H7 (cell line): ENCODE data around the gene RHOD. TPM values are rescaled to one million over a fixed set of nuclear protein-coding genes. Genes with fewer than 3 reads are reported as not detected.
A peak's percentile ranks its signal among the peaks of the same experiment; 100 is the strongest.

ENCODE experiments used
- DNase-seq: peaks from one replicate; pipeline ENCODE4 v3.0.0; 2012
- H3K27me3 ChIP-seq: 2 replicates; pipeline ENCODE4 v1.6.0; 2011; ENCODE audit warnings: mild to moderate bottlenecking, low read length; ENCODE audit not compliant: control insufficient read depth, insufficient read depth
- H3K36me3 ChIP-seq: replicated peaks from 2 replicates; pipeline ENCODE4 v1.5.1; 2011; ENCODE audit warnings: low read length; ENCODE audit not compliant: control insufficient read depth, insufficient read depth
- H3K4me3 ChIP-seq: 2 replicates; pipeline ENCODE4 v1.5.1; 2011; ENCODE audit warnings: low read depth, mild to moderate bottlenecking, control low read depth, low read length, moderate library complexity; ENCODE audit not compliant: insufficient read depth
- total RNA-seq: library from RNA; depleted of rRNA; stranded (reverse); fragments of >200 nt; shearing (Covaris generic); gene quantifications from 2 replicates; pipeline ENCODE4 v1.2.3, GENCODE V29; 2014

Gene RHOD
- total RNA-seq, 1 experiment from 2014 or later: 15.7 TPM

- Histone ChIP-seq H3K36me3 (no peaks in the 10 kb centered on the region), H3K4me3 (no peak overlapping the region), H3K27me3 (no peaks in the 10 kb centered on the region)
- DNase-seq: no peak
Observed at GRCh38 chr11:67045314-67045713, 11.3 kb upstream of the RHOD start.

GRCh38 chr11:67048515-67049130 is 8.0 kb upstream of the RHOD start:
- Histone ChIP-seq H3K27me3 (no peaks in the 10 kb centered on the region), H3K4me3 (no peak overlapping the region), H3K36me3 (no peaks in the 10 kb centered on the region)
- DNase-seq: no peak

- no peak for DNase-seq
- H3K27me3 ChIP-seq: no peaks in the 10 kb centered on the region
- no peaks in the 10 kb centered on the region for H3K36me3 ChIP-seq
- H3K4me3 ChIP-seq: no peak overlapping the region
Observed at GRCh38 chr11:67050139-67050538, 6.5 kb upstream of the RHOD start.

GRCh38 chr11:67051180-67051893 is 5.3 kb upstream of the RHOD start:
- Histone ChIP-seq H3K27me3 (no peaks in the 10 kb centered on the region), H3K4me3 (no peak overlapping the region), H3K36me3 (no peaks in the 10 kb centered on the region)
- no peak for DNase-seq

DNA sequence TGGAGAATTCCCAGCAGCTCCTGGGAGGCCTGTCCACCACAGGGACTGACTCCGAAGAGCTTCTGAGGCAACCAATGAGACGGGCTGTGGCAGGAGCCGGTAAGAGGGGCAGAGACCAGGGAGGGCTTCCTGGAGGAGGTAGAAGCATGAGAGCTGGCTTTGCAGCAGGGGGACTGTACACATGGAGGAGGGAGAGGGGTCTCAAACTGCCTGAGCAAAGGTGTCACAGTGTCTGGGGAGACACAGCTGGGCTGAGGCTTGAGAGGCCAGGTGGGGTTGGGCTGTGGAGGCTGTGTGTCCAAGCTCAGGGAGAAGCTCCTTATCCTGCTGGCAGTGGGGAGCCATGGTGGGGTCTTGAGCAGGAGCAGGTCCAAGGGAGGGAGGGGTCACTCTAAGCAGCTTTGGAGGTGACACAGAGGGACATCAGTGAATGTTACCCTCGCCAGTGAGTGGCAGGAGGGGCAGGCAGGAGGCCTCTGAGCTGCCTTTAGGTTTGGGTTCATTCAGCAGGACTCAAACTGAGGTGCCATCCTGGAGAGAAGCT is 4.6 kb upstream of the RHOD start:
- Histone ChIP-seq H3K36me3 (no peaks in the 10 kb centered on the region), H3K4me3 (no peak overlapping the region), H3K27me3 (no peaks in the 10 kb centered on the region; the same call in 1 of the 2 replicates)
- no peak for DNase-seq

- Histone ChIP-seq H3K27me3 (peaks cover 3% of the 10 kb centered on the region; the same call in 1 of the 2 replicates), H3K36me3 (no peaks in the 10 kb centered on the region), H3K4me3 (no peak overlapping the region)
- DNase-seq: no peak
Observed at GRCh38 chr11:67052891-67053290, 3.8 kb upstream of the RHOD start.

DNA sequence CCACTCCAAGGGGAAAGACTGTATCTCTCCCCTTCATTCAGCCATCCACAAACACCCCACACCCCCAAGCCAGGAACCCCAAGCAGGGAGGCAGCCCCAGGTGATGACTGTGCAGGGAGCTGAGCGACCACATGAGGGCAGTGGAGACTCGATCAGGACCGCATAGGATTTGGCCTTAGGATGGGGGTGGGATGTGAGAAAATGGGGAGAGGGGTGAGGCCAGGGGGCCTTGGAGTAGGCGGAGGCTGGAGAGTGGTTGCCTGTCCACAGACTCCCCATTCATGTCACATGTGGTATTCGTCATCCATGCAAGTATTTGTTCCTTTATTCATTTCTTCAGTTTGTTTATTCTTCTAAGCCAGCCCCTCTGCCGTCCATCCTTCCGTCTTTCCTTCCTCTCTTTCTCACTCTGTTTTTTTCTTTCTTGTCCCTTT is 2.7 kb upstream of the RHOD start:
- Histone ChIP-seq H3K36me3 (no peaks in the 10 kb centered on the region), H3K27me3 (peaks cover 3% of the 10 kb centered on the region; the same call in 1 of the 2 replicates), H3K4me3 (no peak overlapping the region)
- DNase-seq: peak; percentile 97

DNA sequence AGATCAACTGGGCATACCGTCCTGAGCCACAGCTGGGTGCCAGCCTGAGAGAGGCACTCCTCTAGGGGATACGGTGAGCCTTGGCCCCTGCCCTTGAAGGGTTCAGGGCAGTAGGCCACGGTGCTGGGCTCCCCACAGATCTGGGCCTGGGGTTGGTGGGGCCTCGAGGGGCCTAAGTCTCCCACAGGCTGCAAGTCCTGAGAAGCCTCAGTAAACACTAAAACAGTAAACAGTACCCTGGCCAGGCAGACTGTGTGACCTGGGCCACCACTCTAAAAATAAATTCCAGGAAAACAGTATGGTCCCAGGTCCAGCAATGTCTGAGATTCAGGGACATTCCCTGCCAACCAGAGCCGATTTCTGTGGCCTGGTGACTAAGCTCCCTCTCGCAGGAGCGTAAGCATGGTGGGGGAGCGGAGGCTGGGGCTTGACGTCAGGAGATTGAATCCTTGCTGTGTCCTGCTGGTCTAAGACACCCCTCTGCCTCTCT is 2.3 kb upstream of the RHOD start:
- no peaks in the 10 kb centered on the region for H3K36me3 ChIP-seq
- no peak for DNase-seq
- H3K4me3 ChIP-seq: no peak overlapping the region
- H3K27me3 ChIP-seq: peaks cover 3% of the 10 kb centered on the region; the same call in 1 of the 2 replicates

DNA sequence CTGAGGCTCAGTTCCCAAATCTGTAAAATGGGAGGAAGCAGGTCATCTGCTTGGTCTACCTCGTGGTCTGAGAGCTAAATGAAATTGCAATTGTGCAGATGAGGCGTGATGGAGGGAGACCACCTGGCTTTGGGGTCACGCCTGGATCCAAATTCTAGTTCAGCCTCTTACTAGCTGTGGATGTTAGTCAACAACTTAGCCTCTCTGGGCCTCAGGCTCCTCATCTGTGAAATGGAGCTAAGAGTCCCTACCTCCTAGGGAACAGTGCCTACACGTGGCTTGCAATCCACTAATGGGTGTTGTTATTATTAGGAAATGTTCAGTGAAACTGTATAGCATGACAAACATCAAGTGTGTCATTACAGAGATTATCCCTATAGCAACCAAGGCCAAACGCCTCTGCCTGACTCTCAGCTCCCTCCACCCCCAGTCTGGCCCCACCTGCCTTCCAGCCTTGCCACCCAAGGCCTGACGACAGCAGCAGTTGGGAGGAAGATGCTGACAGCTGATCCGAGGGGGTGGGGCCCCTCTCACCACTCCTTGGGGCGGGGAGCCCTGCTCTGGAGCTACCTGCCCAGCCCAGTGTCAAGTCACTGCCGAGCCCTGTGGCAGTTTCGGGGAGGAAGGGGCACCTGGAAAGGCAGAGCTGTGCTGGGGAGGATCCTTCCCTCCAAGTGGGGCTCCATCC is 1.7 kb upstream of the RHOD start:
- peak; percentile 75 for DNase-seq
- no peaks in the 10 kb centered on the region for H3K36me3 ChIP-seq
- H3K4me3 ChIP-seq: no peak overlapping the region
- H3K27me3 ChIP-seq: peaks cover 3% of the 10 kb centered on the region; the same call in 1 of the 2 replicates

DNA sequence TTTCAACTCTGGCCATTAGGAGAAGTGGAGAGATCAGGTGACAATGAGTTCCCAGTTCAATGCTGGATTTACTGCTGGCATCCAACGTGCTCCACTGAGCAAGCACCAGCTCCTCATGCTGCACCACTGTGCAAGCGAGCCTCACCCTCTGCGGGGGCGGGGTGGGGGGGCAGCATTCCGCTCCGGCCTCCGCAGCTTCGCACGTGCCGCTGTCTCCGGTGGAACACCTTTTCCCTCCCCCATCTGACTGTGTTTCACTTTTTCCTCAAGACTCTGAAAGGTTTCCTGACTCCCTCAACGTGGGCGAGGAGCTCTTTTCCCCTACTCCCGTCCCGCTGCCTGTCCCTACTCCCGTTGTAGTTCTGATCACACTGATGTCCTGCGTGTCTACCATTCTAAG is 835 bp upstream of the RHOD start:
- Histone ChIP-seq H3K36me3 (no peaks in the 10 kb centered on the region), H3K4me3 (no peak overlapping the region), H3K27me3 (peaks cover 3% of the 10 kb centered on the region; the same call in 1 of the 2 replicates)
- DNase-seq: peak; percentile 74

DNA sequence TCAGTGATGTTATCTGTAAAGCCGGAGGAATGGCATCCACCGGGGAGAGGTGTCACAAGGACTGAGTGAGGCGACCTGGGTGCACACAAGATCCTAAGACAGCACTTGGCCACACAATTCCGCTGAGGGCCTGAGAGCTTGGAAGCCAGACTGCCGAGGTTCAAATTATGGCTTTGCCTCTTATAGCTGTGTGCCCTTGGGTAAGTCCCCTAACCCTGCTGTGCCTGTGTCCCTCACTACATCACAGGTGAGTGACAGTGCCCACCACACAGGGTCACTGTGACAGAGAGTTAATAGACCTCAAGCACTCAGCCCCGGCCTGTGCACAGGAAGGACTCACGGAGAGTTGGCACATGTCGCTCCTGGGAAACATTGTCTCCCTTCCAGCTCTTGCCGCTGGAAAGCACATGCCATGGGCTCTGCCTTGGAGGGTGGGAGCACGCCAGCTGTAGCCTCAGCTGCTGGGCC is 592 bp downstream of the RHOD start:
- no peaks in the 10 kb centered on the region for H3K36me3 ChIP-seq
- no peak for DNase-seq
- H3K27me3 ChIP-seq: peaks cover 3% of the 10 kb centered on the region; the same call in 1 of the 2 replicates
- peak overlapping the region; percentile 62 for H3K4me3 ChIP-seq

GRCh38 chr11:67058506-67058905 is 1.9 kb downstream of the RHOD start:
- H3K27me3 ChIP-seq: peaks cover 3% of the 10 kb centered on the region; the same call in 1 of the 2 replicates
- no peaks in the 10 kb centered on the region for H3K36me3 ChIP-seq
- DNase-seq: no peak
- no peak overlapping the region for H3K4me3 ChIP-seq

DNA sequence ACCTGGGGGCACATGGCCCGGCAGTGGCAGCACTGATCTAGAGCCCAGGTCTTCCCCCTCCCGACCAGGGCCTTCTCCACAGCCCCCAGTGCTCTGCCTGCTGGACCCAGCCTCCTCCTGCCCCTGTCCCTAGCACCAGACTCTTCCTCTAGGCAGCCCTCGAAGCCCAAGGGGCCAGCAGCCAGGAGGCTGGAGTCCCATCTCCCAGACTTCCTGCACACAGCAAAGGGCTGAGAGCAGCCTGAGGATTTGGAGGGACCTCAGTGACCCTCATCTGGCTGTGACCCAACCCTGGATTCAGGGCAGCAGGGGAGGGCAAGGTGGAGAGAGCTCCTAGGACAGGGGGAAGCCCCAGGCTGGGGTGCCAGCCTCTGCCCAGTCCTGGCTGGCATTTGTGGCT is 3.0 kb downstream of the RHOD start:
- no peak for DNase-seq
- H3K36me3 ChIP-seq: no peaks in the 10 kb centered on the region
- H3K4me3 ChIP-seq: no peak overlapping the region
- H3K27me3 ChIP-seq: peaks cover 3% of the 10 kb centered on the region; the same call in 1 of the 2 replicates

- H3K27me3 ChIP-seq: peaks cover 3% of the 10 kb centered on the region; the same call in 1 of the 2 replicates
- H3K4me3 ChIP-seq: no peak overlapping the region
- DNase-seq: no peak
- no peaks in the 10 kb centered on the region for H3K36me3 ChIP-seq
Observed at GRCh38 chr11:67060111-67060522, 3.5 kb downstream of the RHOD start.
